GM18520 (cell line): ENCODE results near the gene ITGB7.

Experiments
- ATAC-seq: cut with Tn5 transposase; IDR thresholded peaks from one replicate; pipeline ENCODE4 v1.9.1; 2021; ENCODE audit not compliant: unreplicated experiment

ITGB7 gene

DNA sequence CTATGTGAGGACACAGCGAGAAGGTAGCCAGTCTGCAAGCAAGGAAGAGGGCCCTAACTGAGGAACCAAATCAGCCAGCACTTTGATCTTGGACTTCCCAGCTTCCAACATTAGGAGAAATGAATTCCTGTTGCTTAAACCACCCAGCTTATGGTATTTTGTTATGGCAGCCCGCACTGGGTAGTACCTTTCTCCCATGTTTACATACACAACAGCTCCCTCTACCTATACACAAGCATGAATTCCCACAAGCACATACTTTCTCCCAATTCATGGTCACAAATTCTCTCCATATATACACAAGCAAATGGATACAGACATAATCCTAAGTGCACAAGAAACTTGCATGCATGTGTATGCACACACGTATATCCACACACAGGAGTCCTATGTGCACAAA lies 7.4 kb downstream of the ITGB7 start:
- no peak for ATAC-seq

DNA sequence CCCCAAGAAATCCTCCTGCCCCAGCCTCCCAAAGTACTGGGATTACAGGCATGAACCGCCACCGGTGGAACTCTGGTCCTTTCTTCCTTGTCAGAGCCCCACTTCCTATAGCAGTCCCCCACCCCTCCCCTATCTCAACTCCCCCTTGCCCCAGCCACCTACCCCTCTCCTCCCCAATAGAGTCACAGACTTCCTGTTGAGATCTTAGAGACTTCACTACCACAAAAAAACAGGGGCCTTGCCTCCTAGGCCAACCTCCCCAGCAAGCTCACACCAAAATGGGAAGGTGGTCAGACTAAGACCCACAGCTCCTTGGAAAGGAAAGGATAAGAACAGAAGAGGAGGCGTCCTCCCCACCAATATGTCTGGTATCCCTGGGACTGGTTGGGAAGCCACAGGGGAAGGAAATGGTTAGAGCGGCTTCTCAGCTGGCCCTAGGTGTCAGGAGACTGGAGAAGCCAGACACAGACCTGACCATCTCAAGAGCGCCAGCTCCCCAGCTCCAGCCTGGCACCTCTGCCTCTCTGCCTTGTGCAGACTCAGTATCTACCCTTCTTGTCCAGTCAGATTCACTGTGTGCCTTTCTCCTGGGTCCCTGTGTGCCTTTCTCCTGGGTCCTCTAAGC lies 8.5 kb downstream of the ITGB7 start:
- no peak for ATAC-seq

DNA sequence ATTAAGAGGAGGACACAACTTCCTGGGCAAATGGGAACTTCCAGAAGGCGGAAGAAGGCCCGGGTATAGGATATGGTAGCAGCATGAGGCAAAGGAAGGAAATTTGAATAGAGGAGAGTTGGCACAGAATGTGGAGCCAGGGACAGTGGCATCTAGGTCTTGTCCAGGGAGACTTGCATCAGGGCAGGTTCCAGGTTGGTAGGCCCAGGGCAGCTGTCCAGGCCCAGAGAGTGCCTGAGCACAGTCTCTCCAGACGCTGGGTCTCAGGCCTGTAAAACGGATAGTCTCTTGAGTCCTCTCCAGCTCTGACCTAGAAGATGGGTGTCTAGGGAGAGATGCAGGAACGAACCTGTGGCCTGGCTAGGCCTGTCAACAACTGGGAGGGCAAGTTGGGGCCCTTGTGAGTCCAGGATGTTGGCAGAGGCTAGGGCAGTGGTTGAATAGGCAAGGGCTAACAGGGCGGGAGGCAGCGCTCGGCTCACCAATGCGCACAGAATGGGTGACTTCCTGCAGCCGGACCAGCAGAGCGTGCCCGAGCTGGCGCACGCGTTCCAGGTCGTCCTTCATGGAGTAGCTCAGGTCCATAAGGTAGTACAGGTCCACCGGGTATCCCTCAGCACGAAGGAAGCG lies 9.9 kb downstream of the ITGB7 start:
- no peak for ATAC-seq

DNA sequence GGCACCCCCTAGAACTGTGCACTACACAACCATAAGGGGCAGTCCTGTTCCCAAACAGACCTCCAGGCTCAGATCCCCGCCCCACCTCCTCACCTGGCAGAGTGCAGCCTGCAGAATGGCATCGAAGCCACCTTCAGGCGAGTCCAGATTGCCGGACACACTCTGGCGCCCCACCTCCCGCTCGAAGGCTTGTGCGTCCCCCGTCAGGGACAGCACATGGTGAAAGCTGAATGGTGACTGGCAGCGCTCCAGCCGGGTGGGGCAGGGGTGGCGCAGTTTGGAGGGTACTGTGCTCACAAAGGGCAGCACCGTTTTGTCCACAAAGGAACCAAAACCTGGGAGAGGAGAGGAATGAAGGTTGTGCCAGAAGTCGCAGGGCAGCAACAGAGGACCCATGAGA lies 10.6 kb downstream of the ITGB7 start:
- no peak for ATAC-seq

DNA sequence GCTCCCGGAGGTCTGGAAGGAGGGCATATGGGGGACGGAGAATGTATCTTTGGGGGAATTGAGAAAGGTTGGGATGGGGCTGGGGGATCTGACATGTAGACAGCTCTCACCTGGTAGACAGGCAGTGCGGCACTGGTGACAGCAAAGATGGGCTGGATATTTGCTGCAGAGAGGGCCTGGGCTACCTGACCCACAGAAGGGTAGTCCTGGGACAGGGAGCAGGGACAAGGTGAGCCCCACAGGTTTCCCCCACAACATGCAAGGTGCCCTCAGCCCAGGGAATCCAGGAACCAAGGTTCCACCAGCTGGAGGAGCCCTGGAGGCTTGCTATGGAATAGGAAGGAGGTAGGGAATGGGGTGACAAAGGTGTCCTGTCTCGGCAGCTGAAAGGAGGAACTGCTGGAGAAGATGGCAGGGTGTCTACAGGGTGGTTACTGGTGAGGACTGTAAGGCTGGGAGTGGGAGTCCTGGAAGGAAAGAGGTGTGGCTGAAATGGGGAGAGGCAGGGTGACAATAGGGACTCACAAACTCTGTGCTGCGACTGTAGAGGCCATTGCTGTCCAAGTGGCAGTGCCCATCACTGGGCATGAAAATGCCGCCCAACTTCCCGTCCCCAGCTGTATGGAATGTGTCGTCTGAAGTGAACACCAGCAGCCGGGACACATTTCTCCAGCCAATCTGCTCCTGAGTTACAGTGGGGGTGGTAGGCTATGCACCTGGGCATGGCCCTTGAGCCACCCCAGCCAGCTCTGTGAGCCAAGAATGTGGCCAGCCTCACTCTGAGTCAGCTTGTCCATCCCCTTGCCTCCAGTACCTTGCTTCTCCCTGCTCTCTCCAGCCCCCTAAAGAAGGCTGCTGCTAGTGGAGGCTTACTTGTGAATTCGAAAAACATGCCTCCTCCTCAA lies 11.3 kb downstream of the ITGB7 start:
- no peak for ATAC-seq

DNA sequence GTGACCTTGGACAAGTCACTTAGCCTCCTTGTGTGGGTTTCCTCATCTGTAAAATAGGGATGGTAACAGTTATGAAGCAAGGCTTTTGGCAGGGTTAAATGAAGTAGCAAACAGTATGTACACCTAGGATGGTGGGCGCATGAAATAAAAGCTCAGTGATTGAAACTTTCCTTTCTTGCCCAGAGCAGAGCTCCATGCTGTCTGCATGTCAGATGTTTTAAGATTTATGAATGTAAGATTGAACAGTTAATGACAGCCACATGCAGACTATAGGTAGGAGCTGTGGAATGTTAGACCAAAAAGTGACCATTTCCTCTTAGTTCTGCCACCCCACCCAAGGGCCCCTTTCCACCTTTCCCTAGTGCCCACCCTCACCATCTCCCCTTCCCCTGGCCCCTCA lies 12.1 kb downstream of the ITGB7 start:
- ATAC-seq: no peak

DNA sequence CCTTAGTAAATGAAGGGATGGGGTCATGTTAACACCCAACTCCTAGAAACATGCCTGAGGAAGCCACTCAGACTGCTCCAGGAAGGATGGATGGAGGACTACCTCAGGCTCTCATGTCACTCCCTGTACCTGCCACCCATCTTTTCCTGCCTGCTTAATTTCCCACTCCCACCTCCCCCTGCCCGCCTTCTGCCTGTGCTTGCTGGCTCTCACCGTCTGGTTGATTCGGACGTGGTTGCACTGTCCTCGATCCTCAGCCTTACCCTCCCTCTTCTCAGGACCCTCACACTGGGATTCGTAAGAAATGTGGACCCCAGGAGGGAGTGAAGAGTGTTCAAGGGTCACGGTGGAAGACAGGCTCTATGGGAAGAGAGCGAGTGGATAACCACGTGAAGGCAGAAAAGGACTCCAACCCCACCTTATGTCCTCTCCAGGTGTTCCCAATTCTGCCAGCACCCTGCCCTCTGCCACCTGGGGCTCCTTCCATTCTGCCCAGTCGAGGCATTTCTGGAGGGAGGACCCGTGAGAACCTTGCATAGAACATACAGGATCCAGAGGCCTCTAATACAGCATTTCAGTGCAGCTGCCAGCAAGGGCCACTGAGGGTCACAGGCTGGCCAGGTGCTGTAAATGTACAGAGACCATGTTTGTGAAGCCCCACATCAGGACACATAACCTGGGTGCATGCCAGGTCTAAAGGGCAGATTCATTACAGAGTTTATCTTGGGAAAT lies 12.9 kb downstream of the ITGB7 start:
- ATAC-seq: no peak

DNA sequence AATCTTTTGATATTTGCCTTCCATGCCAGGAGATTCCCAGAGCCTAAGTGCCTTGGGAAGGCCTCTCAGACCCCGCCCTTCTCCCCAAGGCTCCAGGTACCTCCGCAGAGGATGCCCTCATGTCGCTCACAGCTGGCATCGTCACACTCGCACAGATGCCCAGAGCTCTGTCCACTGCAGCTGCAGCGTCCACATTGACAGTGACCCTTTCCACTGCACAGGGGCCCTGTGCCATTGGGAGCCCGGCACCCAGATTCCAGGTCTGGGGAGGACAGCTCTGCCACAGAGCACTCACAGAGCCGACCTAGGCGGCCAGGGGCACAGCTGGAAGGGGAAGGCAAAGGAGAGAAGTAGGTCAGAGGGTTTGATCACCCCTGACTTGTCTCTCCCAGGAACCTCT lies 14.0 kb downstream of the ITGB7 start:
- ATAC-seq: no peak

DNA sequence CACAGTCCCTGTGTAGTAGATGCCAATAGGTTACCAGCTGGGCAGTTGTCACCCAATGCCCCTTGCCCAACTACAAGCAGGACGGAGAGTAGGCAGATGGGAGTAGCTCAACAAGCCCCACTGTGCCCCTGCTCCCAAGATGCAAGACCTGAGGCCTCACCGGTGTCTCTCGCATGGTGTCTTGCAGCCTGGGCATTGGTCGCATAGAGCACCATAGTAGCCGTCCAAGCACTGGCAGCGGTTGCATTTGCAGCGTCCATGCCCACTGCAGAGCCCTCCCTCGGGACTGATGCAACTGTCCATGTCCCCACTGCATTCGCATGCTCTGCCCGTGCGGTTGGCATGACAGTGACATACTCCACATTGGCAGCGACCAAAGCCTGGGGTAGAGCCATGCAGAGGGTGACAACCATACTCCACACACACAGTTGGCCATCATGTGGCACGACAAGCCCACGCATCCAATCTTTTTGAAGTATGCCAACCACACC lies 14.5 kb downstream of the ITGB7 start:
- no peak for ATAC-seq

DNA sequence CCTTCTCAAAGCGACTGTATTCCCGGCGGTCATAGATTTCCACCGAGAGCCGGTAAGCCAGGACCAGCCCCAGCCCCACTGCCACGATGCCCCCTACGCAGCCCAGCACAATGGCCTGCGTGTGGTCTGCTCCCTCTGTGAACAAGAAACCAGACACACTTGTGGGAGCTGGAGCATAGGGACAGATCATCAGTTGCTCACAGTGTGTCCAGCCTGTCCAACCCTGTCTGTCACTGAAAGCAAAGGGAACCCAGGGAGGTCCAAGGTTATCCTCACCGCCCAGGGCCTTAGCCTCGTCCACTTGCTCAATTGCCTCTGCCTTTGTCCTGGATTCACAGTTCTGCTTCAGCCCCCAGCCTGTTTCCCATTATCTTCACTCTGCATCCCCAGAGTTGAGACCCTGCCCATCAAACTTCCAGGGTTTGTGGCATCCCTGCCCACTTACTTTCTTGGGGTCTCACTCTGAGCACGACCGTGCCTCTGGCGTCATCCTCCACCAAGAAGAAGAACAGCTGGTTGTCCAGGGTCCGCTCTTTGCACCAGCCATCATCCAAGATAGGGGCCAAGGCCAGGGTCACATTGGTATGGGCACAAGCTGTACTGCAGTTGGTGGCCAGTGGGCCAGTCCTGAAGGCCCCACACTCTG lies 15.0 kb downstream of the ITGB7 start:
- no peak for ATAC-seq

DNA sequence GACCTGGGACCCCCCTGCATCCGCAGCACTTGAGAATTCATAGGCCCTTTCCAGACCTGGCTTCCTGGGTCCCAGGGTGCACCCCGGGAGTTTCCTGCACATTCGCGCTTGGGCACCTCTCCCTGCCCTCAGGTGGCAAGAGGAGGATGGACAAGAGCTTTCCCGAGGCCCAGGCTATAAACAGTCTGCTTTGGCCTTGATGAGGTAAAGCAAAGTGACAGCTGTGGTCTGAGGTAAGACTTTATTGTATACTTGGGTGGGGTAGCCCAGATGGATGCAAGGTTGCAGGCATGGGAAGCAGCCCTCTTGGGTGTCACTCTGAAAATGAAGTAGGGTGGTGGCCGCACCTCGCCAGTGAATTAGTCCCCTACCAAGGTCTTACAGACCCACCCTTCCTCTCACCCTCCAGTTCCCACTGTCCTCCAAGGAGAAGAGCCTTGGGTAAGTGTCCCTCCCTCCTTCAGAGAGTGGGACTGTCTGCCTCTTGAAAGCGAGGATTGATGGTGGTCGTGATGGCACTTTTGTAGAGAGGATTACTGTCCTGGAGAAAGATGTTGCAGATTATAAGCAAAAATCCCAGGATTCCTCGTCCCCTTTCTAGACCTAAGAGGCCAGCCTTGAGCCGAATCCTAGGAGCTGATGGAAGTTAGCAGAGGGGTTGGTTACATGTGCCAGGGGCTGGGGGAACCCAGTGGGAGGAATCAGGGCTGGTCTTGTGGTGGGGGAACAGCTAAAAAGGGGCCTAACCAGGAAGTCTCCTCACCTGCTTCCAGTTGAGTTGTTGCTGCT lies 15.8 kb downstream of the ITGB7 start:
- ATAC-seq: no peak

DNA sequence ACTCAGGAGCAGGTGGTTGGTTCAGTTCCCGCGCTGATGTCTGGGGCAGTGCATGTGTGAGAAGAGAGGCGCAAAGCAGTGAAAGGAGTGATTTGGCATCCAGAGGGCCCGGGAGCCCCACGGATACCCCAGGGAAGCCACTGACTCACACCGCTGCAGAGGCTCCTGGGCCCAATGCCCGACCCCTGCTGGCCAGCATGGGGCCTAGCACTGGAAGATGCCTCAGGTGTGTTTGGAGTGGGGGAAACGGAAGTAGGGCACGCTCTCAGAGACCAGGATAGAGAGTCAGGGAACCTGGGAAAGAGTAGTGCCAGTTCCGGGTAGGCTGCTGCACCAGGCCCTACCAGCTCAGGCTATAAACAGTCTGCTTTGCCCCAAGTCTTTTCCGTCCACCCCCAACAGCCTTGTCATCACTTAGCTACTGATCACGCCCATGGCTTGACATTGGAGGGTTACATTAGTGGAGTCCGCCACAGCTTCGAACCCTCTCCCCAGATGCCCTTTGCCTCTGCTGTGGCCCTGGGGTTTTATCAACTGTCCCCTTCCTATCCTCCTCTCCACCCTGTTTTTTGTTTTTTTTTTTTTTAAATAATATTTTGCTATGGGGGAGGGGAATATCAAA lies 16.8 kb downstream of the ITGB7 start:
- no peak for ATAC-seq

DNA sequence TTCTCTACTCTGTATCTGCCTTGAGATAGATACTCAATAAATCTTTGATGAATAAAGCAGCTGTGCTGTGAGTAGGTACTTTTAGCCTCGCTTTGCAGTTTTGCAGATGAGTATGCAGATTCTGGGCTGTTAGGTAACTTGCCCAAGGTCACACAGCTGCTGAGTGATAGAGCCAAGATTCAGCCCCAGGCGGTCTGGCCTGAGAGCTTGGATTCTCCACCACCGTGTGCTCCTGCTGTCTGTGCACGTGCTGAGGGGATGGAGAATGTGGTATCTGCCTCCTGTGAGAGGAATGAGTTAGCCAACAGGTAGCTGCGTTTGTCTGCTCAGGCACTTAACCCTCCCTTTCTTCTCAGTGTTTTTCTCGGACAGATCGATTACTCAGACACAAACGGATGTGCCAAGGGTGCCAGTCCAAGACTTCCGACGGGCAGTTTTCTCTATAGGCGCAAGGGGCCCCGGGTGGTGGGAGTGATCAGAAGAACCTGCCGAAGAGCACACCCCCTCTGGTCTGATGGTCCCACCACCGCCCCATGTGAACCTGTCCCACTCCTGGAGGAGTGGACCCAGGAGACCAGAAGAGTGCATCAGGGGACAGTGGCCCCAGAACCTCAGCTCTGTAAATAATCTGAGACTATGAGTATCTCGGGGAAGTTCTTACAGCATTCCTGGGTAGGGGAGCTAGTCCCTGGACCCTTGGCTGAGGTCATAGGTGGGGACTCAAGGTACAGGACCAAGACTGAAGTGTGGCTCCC lies 19.7 kb downstream of the ITGB7 start:
- no peak for ATAC-seq

DNA sequence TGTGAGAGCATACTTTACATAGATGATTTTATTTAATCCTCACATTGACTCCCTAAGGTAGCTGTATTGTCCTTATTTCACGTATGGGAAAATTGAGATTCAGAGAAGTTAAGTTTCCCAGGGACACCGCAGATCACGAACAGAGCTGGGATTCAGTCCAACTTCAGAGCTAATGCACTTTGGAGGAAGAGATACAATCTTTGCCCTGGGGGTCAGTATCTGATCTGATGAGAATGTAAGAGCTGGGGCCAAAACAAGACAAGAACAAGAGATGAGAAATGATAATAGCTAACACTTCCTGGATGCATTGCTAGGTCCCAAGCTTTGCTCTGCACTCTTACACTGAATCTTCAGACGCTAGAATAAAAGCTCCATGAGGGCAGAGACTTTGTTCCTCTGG lies 20.3 kb downstream of the ITGB7 start:
- ATAC-seq: no peak

DNA sequence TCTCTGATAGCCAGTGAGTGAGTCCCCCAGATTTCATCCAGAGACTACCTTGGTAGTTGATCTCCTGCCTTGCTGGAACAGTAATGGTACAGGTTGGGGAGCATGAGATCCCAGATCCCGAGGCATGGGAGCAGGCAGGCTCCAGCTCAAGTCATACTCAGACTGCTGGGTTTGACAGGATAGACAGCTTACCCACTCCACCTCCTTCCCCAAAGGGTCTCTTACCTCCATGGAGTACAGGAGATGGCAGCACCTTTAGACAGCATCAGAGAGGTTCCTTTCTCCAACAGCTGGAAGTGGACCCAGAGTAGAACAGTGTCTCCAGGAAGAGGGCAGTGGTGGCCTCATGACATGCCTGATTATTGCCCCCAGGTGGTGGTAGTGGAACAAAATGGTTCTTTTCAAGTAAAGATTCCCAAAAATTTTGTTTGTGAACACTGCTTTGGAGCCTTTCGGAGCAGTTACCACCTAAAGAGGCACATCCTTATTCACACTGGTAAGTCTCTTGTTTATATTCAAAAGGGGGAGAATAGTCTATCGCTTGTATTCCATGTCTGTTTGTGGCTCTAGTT lies 21.4 kb downstream of the ITGB7 start:
- no peak for ATAC-seq

DNA sequence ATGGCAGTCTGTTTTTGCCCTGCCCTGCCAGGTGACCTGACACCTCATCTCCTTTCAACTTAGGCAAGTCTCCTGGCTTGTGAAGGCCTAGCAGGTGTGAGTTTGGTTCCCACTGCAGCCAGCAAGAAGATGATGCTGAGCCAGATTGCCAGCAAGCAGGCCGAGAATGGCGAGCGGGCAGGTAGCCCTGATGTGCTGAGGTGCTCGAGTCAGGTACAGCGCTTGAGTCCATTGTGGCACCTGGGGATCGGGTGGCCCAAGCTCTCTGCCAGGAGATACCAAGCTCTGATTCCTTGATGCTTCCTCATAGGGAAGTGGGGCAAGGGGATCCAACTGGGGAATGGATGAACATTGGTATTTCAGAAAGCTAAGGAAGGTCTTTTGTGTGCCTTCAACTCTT lies 22.2 kb downstream of the ITGB7 start:
- no peak for ATAC-seq

DNA sequence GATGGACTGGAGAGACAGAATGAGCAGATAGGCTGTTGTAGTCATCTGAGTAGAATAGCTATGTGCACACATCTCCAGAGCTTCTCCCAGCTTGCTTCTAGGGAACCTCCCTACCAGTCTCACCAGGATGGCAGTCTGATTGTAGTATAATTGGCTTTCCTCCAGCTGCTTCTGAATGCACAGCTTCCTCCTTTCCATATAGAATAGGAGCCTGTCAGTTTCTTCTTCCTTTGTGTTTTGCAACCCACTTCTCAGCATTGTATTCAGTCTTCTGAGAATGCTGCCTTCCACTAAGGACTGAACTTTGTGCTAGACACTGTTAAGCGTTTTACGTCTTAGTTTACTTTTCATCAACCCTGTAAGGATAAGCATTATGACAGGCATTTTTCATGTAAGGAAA lies 24.1 kb downstream of the ITGB7 start:
- ATAC-seq: no peak

DNA sequence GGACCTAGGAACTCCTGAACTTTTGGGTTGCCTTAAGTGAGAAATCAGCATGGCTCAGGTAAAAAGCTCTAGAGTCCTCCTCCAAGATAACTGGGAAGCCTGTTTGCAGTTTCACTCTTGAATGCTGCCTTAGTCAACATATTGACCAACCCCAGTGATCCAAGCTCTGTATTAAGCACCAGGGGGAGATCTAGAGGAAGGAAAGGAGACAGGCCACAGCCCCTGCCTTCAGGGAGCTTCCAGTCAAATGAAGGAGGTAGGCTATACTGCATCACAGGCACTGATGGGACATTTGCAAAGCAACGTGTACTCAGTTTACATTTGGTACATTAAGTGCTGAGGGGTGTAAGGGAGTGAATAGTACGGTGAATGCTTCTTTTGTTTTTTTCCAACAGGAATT lies 25.1 kb downstream of the ITGB7 start:
- ATAC-seq: no peak
